HS-5 (cell line): Measurements from ENCODE around the gene GRM8.

Source experiments
- DNase-seq: peaks from one replicate; pipeline ENCODE4 v3.0.0-alpha.2; 2012; ENCODE audit warnings: low read depth

Gene GRM8

DNA sequence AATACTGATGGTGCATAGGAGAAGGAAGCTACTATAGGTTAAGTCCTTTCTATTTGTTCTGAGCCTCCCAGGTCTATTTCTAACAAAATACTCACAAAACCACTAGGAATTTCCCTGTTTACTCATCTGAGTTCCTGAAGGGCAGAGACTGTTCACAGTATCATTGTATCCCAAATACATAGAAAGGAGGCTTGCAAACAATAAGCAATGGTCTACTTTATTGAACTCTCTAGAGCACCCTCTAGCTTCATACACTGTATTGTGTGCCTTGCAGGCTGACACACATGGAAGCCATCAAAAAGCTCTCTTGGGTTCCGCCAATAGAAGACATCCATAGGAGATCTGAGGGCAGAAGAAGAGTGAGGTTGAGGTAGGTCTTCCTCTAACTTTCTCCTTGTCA lies 826.1 kb downstream of the GRM8 start:
- no peak for DNase-seq

DNA sequence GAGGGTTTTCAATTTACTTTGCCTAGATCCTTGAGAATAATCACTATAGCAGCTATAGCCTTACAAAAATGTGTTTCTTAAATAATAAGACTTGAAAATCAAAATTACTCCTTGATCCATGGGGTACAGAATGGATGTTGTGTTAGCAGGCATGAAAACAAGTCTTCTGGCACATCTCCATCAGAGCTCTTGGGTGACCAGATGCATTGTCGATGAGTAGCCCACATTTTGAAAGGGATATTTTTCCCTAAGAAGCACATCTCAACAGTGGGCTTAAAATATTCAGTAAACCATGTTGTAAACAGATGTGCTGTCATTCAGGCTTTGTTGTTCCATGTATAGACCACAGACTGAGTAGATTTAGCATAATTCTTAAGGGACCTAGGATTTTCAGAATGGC lies 827.8 kb downstream of the GRM8 start:
- no peak for DNase-seq

DNA sequence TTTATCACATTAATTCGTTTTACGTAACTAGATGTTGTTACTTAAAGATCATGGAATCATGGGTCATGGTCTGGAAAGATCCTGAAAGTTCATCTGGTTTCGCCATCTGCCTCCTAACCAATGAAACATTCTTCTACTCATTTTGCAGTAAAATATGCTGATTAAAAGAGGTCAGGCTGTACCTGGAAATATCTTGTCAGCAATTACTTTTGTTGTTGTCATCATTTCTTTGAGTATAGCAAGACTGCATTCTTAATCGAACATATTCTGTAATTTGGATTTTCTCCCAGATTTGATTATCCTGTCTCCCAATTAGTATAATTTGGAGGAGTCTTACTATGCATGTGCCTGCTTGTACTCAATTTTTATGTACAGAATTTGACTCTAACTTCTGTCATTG lies 833.7 kb downstream of the GRM8 start:
- no peak for DNase-seq

DNA sequence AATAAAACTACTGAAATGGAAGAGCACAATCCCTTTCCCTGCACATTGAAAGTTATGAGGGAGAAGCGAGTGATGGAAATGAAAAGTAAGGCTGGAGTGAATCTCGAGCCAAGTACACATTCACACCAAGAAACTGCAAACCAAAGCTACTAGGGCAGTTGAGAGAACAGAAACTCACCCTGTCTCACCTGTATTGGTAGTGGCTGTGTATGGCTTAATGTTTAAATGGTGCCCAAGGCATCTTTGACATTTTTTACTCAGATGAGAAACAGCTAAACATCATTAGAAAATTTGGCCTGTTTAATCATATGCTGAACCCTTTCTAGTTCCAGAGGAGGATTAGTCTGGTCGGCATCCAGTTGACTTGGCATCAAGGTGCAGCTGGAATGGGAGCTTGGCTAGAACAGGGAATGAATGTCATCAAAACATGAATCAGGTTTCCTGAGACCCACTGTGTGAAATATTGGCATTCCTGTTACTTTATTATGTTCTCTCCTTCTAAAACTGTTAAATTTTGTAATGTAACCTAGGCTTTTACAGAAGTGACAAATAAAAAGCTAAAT lies 840.8 kb downstream of the GRM8 start:
- DNase-seq = no peak

DNA sequence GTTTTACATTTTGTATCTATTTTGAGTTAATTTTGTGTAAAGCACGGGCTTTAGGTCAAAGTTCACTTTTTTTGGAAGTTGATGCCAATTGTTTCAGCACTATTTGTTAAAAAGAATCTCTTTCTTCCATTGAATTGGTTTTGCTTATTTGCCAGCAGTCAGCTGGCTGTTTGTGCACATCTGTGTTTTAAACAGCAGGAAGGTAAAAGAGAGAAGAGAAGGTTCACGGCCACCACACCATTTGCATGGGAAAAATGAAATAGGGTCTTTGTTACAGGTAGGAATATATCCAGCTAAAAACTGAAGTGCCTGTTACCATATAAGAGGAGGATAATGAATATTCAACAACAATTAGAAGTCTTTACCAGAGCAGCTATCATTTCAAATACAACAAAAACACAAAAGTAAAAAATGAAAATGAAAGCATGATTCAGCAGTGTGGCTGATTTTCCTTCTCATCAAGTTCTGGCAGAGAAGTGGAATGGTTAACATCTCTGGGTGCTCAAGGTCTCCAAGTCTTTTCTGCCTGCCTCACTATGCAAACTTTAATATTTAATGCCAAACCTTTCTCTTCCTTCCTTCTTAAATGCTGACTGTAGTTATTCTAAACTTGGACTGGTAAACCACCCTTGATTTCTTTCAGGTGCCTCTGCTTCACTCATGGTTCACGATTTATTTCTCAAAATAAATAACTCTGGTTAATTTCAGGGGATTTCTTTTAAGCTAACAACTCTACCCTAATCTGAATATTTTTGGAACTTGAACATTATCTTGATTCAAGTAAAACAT lies 841.5 kb downstream of the GRM8 start:
- no peak for DNase-seq

GRCh38 chr7:126403040-126403439 lies 849.7 kb downstream of the GRM8 start:
- DNase-seq = no peak

DNA sequence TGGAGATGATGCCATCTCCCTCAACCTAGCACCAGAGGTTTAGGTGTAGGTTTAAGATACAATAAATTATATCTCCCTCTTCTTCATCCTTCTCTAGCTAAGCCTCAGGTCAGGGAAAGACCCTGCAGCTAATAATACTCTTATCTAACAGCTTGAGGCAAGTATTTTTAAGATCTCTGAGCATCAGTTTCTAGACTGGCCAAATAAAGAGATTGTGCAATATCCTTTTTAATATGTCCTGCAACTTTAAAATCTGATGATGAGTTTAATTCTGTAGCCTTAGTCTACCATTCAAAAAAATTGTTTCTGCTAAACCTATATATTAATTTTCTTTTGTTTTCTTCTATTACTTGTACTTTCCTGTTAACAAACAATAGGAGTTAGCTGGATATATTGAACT lies 850.8 kb downstream of the GRM8 start:
- no peak for DNase-seq

- DNase-seq = no peak
Observed at GRCh38 chr7:126398851-126399529, 853.8 kb downstream of the GRM8 start.

DNA sequence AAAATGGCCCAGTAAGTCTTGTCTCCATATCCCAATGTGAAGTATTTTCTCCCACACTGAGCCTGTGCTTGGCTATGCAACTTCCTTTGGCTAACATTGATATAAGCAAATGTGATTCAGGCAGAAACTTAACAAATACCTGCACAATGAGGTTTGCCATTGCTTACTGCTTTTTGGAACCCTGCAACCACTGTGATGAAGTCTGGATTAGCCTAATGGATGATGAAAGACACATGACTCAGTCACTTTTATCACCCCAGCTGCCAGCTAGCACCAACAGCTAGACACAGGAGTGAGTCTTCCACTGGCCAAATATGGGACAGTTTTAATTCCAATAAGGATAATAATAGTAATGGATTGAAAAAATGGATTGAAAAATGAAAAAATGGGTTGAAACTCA lies 854.5 kb downstream of the GRM8 start:
- peak; percentile 14 for DNase-seq

- no peak for DNase-seq
Observed at GRCh38 chr7:126394406-126394805, 858.3 kb downstream of the GRM8 start.
